PC-9 (cell line): ENCODE results near the gene ATP2C1.

Experiments
- CTCF ChIP-seq: fragments of 200-600 bp; sonication (generic); conservative IDR thresholded peaks from 2 replicates; pipeline ENCODE4 v1.6.1; 2017; ENCODE audit warnings: mixed run types, antibody characterized with exemption, mild to moderate bottlenecking, moderate library complexity
- EZH2 ChIP-seq: fragments of 200-600 bp; sonication (generic); IDR thresholded peaks from 2 replicates; pipeline ENCODE4 v1.8.0; 2017; ENCODE audit warnings: antibody characterized with exemption, low read depth

- TF ChIP-seq CTCF (no peak), EZH2 (no peak)
Observed at GRCh38 chr3:130960139-130960795, 66.4 kb downstream of the ATP2C1 start.
